Measurements from ENCODE around the gene NTM. TPM values are rescaled to one million over a fixed set of nuclear protein-coding genes. Genes with fewer than 3 reads are reported as not detected.
A peak's percentile ranks its signal among the peaks of the same experiment; 100 is the strongest.

NTM gene
- total and polyA plus RNA-seq, 2 of the 8 experiments (the other 6 are each of a cell fraction or from before 2014, with no cell fraction given), result 13.4 to 20.0 TPM

GRCh38 chr11:131662993-131663392 lies 292.6 kb downstream of the NTM start:
- Histone ChIP-seq H4K91ac (replicated peaks; ENCODE audit: insufficient read length, low read length) (peak overlapping the region; percentile 18), H4K8ac (ENCODE audit: extremely low read depth, insufficient read depth, low read length) (no peak overlapping the region), H2BK5ac (ENCODE audit: low read depth, low read length) (0 out of 2 replicates have a peak overlapping the region, but pooled peaks have one; percentile 35), H3K23ac (ENCODE audit: insufficient read length) (no peak overlapping the region), H3K79me1 (ENCODE audit: low read depth, low read length) (no peaks in the 10 kb centered on the region), H3K4me2 (ENCODE audit: insufficient read depth in 1 of 2, low read depth in 2 of 2, low read length in 2 of 2) (0 out of 4 replicates have a peak overlapping the region, but pooled peaks of 1 of the 2 experiments have one; percentile 13), H3K23me2 (ENCODE audit: low read depth, low read length) (no peaks in the 10 kb centered on the region), H3K36me3 (ENCODE audit: control insufficient read depth in 2 of 4, insufficient read depth in 4 of 4, low read length in 3 of 4) (no peaks in the 10 kb centered on the region; a peak in 1 of 8 replicates), H3K27ac (ENCODE audit: low read depth, low read length) (no peak overlapping the region), H2BK20ac (ENCODE audit: low read length) (no peak overlapping the region), H3K56ac (replicated peaks; ENCODE audit: insufficient read length, low read depth, low read length) (no peak overlapping the region), H2BK15ac (ENCODE audit: low read length) (no peak overlapping the region), H2AFZ (ENCODE audit: low read length) (no peak overlapping the region), H2AK5ac (ENCODE audit: low read depth, low read length) (no peak overlapping the region), H2BK12ac (ENCODE audit: low read depth, low read length) (no peak overlapping the region), H4K5ac (ENCODE audit: insufficient read length, low read depth, low read length) (no peak overlapping the region), H3K18ac (ENCODE audit: extremely low read depth, low read length) (no peak overlapping the region), H3K14ac (ENCODE audit: insufficient read length) (no peak overlapping the region), H3K4me1 (replicated peaks in 1 of 4; ENCODE audit: control insufficient read depth in 3 of 4, insufficient read depth in 4 of 4, low read length in 3 of 4) (peaks cover 6 to 20% (median 13%) of the 10 kb centered on the region in 4 experiments), H3K9ac (replicated peaks in 1 of 4; ENCODE audit: extremely low read depth in 1 of 4, low read depth in 3 of 4, low read length in 3 of 4) (no peak overlapping the region), H3K27me3 (replicated peaks in 1 of 4; ENCODE audit: control insufficient read depth in 3 of 4, extremely low read depth in 1 of 4, insufficient read depth in 3 of 4, low read length in 3 of 4) (0 out of 7 replicates have a peak, but pooled peaks cover 0 to 1% (median 0%) of the 10 kb centered on the region in 4 experiments), H3K4me3 (ENCODE audit: extremely low read depth in 1 of 4, insufficient read depth in 2 of 4, low read depth in 3 of 4, low read length in 4 of 4) (no peak overlapping the region), H3K9me3 (ENCODE audit: insufficient read depth in 2 of 2, low read depth in 1 of 2, low read length in 1 of 2) (no peaks in the 10 kb centered on the region), H2BK120ac (replicated peaks; ENCODE audit: low read depth, low read length) (no peak overlapping the region), H4K20me1 (replicated peaks in 1 of 2; ENCODE audit: control insufficient read depth in 1 of 2, insufficient read depth in 2 of 2, low read length in 2 of 2) (no peaks in the 10 kb centered on the region), H3K4ac (replicated peaks; ENCODE audit: insufficient read length, low read depth, low read length) (no peak overlapping the region), H3K79me2 (ENCODE audit: control insufficient read depth in 1 of 2, insufficient read depth in 2 of 2, low read length in 2 of 2) (no peaks in the 10 kb centered on the region)
- DNase-seq (ENCODE audit: low read depth in 1 of 2, low spot score in 2 of 2) (no peak), FAIRE-seq (no peak)
- CTCF ChIA-PET (ENCODE audit: partially characterized antibody), result interaction anchor here (0.8 to 31.3 kb wide), 6 partner anchors 11 to 82 kb away, joined by 3 to 1023 read pairs (median 4); no protein-coding TSS in a partner anchor
- POLR2A ChIA-PET (ENCODE audit: partially characterized antibody), result no interaction called here
- 91% methylated on average over 9 of the region's 9 CpGs; no CpG with 5 or more reads in 1 of the 2 experiments for WGBS, 2 experiments (ENCODE audit: extremely low coverage in 1 of 2, insufficient coverage in 1 of 2, insufficient read length in 1 of 2, insufficient replicate concordance in 2 of 2, low coverage in 1 of 2, low lambda C conversion rate in 2 of 2, missing lambda C conversion rate in 1 of 2)
